Suprapubic skin (tissue), 4 donors: ENCODE results near the gene POLR1A.

Experiments used
- CTCF ChIP-seq, 2 donors: fragments of 200-600 bp in 1 of 2; fragments of 450-650 bp in 1 of 2; sonication (generic) in 1 of 2; IDR thresholded peaks; one replicate each; pipeline ENCODE4 v1.5.1; 2016 to 2019; ENCODE audit warnings: antibody characterized with exemption in 2 of 2, mild to moderate bottlenecking in 1 of 2, moderate library complexity in 1 of 2
- EP300 ChIP-seq: sonication (generic); formaldehyde crosslinking; IDR thresholded peaks from one replicate; pipeline ENCODE4 v1.6.1; 2017; ENCODE audit warnings: antibody characterized with exemption
- POLR2A ChIP-seq, 2 donors: fragments of 450-650 bp; IDR thresholded peaks; one replicate each; pipeline ENCODE4 v1.6.1; 2017; ENCODE audit warnings: antibody characterized with exemption in 2 of 2, mild to moderate bottlenecking in 2 of 2, moderate library complexity in 2 of 2
- POLR2AphosphoS5 ChIP-seq, 3 donors: sonication (generic); formaldehyde crosslinking; IDR thresholded peaks; one replicate each; pipeline ENCODE4 v1.6.1; 2017; ENCODE audit warnings: antibody characterized with exemption in 3 of 3

- TF ChIP-seq POLR2A (IDR thresholded peaks at IDR 0.05) (no peak), POLR2AphosphoS5 (IDR thresholded peaks at IDR 0.05) (no peak), CTCF (IDR thresholded peaks at IDR 0.05) (no peak), EP300 (no peak)
These were observed 106.4 kb downstream of the POLR1A start for GRCh38 chr2:85999061-85999831.
